GM12872 (cell line): Measurements from ENCODE around the gene TCERG1L.

ENCODE experiments used
- TF ChIP-seq, protein P1 (sequence below): IDR thresholded peaks from 3 replicates; pipeline ENCODE4 v1.5.1; 2011; ENCODE audit warnings: low read depth, mild to moderate bottlenecking, low read length, moderate library complexity; ENCODE audit not compliant: insufficient read depth

The TCERG1L gene

DNA sequence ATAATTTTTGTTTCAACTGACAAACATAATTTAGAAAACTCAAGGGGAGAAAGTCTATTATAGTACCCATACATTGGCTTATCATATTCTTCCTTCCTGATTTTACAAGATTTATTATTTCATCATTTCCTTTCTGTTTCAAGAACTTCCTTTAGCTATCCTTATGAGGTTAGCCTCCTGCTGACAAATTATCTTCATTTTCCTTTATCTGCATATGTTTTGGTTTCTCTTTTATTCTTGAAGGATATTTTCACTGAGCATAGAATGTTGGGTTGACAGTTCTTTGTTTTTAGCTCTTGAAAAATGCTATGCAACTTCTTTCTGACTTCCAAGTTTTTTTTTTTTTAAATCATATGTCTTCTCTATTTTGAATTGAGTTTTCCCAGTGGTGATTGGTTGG is 21.3 kb upstream of the TCERG1L start:
- TF ChIP-seq, protein P1, sequence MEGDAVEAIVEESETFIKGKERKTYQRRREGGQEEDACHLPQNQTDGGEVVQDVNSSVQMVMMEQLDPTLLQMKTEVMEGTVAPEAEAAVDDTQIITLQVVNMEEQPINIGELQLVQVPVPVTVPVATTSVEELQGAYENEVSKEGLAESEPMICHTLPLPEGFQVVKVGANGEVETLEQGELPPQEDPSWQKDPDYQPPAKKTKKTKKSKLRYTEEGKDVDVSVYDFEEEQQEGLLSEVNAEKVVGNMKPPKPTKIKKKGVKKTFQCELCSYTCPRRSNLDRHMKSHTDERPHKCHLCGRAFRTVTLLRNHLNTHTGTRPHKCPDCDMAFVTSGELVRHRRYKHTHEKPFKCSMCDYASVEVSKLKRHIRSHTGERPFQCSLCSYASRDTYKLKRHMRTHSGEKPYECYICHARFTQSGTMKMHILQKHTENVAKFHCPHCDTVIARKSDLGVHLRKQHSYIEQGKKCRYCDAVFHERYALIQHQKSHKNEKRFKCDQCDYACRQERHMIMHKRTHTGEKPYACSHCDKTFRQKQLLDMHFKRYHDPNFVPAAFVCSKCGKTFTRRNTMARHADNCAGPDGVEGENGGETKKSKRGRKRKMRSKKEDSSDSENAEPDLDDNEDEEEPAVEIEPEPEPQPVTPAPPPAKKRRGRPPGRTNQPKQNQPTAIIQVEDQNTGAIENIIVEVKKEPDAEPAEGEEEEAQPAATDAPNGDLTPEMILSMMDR, result no peak

DNA sequence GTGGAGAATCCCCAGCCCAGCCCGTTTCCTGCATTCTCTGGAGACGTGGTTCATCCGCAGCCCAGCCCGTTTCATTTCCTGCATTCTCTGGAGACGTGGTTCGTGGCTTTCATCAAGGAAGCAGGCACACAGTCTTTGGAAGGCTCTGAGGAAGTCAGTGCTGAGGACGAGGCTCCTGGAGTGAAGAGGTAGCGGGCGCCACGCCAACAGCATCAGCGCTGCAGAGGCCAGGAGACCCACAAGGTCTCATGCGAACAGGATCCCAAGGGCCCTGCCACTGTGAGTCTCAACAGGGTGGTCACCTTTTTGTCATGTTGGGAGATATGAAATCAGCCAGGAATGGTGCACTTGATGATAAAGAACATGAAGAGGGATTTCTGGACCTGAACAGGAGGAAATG is 12.4 kb upstream of the TCERG1L start:
- TF ChIP-seq, protein P1, result no peak

DNA sequence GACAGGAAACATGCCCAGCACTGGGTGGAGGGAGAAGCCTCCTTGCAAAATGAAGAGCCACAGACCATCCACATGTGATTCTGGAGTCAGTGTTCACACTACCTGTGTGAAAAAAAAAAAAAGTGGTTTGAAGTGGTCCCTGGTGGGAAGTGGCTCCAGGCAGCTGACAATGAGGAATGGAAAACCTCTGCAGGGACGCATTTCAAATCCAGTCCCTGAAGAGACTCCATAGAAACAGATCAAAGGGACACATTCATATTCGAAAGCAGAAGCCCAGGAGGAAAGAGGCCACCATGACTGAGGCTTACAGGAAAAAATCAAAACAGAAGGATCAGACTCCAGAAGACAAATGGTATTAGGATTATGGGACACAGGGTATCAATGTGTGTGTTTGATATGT is 11.5 kb upstream of the TCERG1L start:
- TF ChIP-seq, protein P1, result no peak

DNA sequence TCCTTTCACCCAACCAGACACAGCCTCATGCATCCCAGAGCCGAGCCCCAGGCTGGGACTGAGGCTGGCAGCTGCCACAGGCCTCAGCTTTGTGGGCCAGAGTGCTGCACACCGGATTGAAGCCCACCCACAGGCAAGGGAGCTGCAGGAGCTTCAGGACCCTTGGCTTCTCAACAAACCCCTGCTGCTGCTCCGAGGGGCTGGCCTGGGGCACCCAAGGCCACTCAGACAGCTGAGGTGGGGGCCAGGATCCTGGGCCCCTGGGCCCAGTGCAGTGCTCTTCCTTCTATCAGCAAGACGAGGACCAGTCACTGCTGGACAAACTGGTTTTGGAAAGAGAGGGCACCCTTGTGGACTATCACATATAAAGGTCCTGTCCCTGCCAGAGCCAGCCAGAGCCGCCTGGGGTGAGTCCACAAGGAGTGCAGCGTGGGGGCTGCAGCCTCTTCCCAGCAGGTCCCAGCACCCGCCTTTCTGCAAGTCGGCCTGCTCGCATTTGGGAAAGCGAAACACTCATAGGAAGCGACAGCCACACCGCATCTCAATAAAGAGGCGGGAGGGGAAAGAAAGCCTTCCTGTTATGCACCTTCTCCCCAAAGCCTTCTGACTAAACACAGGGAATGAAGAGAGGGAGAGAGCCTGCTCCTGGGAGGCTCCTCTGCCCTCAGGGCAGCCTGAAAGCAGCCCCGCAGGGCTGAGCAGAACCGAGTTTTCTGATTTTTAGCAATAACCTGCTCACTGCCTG is 9.5 kb upstream of the TCERG1L start:
- TF ChIP-seq, protein P1, result no peak

DNA sequence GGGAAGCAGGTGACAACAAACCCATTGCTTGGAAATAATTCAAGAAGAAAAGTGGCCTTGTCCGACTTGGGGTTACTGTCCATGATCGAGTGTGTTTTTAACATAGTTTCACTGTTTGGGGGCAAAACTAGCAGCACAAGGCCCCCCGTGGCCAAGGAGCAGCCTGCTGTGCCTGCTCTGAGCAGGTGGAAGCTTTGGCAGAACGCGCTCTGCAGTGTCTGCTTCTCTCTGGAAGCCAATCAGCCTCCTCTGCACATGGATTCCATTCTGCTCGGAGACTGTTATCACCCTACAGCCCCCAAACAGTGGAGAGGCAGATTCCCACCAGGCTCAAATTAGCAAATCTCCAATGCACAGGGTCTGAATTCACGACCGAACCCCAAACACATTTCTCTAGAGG is 7.3 kb upstream of the TCERG1L start:
- TF ChIP-seq, protein P1, result no peak

DNA sequence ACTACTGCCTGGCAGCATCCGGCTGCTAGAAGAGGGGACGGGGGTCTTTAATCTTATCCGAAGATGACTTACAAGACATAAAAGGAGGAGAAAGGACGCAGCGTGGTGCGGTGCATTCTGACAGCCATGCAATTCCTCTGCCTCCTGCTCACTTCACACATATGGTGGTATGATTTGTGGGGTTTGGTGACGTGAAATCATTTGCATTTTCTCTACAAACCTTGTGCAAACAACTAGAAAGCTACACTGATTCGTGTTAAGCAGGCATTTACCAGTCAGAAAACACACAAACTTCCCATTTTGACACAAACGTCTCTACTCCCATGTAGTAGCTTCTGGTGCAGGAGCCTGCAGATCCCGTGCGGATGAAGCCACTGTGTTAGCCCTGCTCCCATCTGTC is 6.8 kb upstream of the TCERG1L start:
- TF ChIP-seq, protein P1, result no peak

DNA sequence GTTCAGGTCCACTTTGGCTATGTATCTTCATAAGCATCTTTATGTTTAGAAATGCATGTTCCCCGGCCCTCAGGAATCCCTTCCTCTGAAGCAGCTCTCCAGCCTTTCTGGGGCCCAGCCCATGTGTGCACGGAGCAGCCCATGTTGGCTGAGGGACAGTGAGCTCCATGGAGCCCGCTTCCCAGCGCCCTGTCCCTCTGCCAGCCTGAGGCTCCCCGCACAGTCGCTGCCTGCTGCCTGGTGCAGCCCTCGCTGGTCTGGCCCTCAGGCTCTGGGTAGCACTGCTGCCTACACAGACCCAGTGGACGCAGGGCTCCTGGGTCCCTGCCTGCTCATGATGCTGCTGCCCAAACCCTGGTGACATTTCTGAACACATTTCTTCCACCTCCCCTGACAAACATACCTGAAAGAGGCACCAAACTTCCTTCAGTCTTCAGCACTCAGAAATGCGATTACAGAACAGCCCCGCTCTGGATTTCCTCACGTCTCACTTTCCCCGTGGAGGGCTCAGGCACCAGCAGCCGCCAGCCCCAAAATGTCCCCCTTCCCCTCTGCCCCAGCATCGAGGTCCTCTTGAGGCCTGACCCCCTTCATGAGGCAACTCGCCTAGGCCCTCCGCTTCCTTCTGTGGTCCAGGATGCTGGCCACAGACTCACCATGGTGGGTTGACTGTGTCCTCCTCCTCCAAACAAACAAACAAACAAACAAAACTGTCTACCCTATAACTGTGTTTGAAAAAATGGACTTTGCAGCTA is 5.0 kb upstream of the TCERG1L start:
- TF ChIP-seq, protein P1, result no peak
